Measurements from ENCODE around the gene STXBP6.

- TF ChIP-seq CTCF (conservative IDR thresholded peaks at IDR 0.05; ENCODE audit: low read depth, low read length) (no peak), EZH2 (IDR thresholded peaks at IDR 0.05; ENCODE audit: borderline replicate concordance, low read depth, low read length, poor library complexity, severe bottlenecking) (no peak)
Observed at GRCh38 chr14:24971255-24971654, 78.7 kb downstream of the STXBP6 start.
